Measurements from ENCODE around the gene SLC24A3.

GRCh38 chr20:19564261-19564660, 351.8 kb downstream of the SLC24A3 start:
- TF ChIP-seq CTCF (IDR thresholded peaks at IDR 0.05; ENCODE audit: insufficient read depth, low read depth, low read length) (no peak), EZH2 (IDR thresholded peaks at IDR 0.05; ENCODE audit: insufficient read depth, low read length) (no peak)

Measured in astrocyte (in vitro differentiated cells and primary cell).